ENCODE data around the gene GLCE.

- TF ChIP-seq RAD21 (IDR thresholded peaks at IDR 0.05; ENCODE audit: low read depth) (no peak), EP300 (IDR thresholded peaks at IDR 0.05; ENCODE audit: borderline replicate concordance) (no peak), MAX (IDR thresholded peaks at IDR 0.05) (no peak), ZBTB7A (IDR thresholded peaks at IDR 0.05; ENCODE audit: low read depth) (no peak; the same call in 1 of the 2 replicates)
These were observed 139.0 kb downstream of the GLCE start for GRCh38 chr15:69299451-69299886.
